Activated naive CD4-positive, alpha-beta T cell treated with anti-CD3 and anti-CD28 coated beads, Interleukin-2, amount 50 U/mL, for 16 hours (primary cell): ENCODE results near the gene DOCK1.
"Not testable (repeated sequence)": the region's sequence is repeated elsewhere in the genome, so short reads cannot be mapped to it uniquely, and the experiment has no call there.

Source experiments
- DNase-seq: peaks from one replicate; pipeline ENCODE4 v3.0.0-alpha.2; 2020

Gene DOCK1

GRCh38 chr10:126903656-126904360, 1.4 kb upstream of the DOCK1 start:
- no peak for DNase-seq

- DNase-seq, result no peak
Observed at GRCh38 chr10:126904516-126904817, 761 bp upstream of the DOCK1 start.

GRCh38 chr10:126905776-126906703, 812 bp downstream of the DOCK1 start:
- DNase-seq, result no peak

GRCh38 chr10:126906704-126907422, 1.6 kb downstream of the DOCK1 start:
- no peak for DNase-seq

- DNase-seq, result no peak
Observed at GRCh38 chr10:126907423-126907970, 2.3 kb downstream of the DOCK1 start.

GRCh38 chr10:126908225-126908624, 3.0 kb downstream of the DOCK1 start:
- DNase-seq, result no peak

- DNase-seq, result no peak
Observed at GRCh38 chr10:126908729-126909128, 3.5 kb downstream of the DOCK1 start.

- DNase-seq, result no peak
Observed at GRCh38 chr10:126909147-126909546, 3.9 kb downstream of the DOCK1 start.

- DNase-seq, result no peak
Observed at GRCh38 chr10:126910196-126910595, 5.0 kb downstream of the DOCK1 start.

- no peak for DNase-seq
Observed at GRCh38 chr10:126910798-126911197, 5.6 kb downstream of the DOCK1 start.

- DNase-seq, result no peak
Observed at GRCh38 chr10:126911301-126911700, 6.1 kb downstream of the DOCK1 start.

GRCh38 chr10:126913316-126913715, 8.1 kb downstream of the DOCK1 start:
- no peak for DNase-seq

GRCh38 chr10:126914561-126914960, 9.3 kb downstream of the DOCK1 start:
- DNase-seq, result no peak

- not testable (repeated sequence) for DNase-seq
Observed at GRCh38 chr10:126916952-126917351, 11.7 kb downstream of the DOCK1 start.

GRCh38 chr10:126917375-126917774, 12.1 kb downstream of the DOCK1 start:
- no peak for DNase-seq

- no peak for DNase-seq
Observed at GRCh38 chr10:126917975-126918908, 13.0 kb downstream of the DOCK1 start.

GRCh38 chr10:126919426-126919825, 14.2 kb downstream of the DOCK1 start:
- no peak for DNase-seq

- no peak for DNase-seq
Observed at GRCh38 chr10:126921162-126921561, 15.9 kb downstream of the DOCK1 start.

- no peak for DNase-seq
Observed at GRCh38 chr10:126921974-126922525, 16.8 kb downstream of the DOCK1 start.

GRCh38 chr10:126924180-126924914, 19.1 kb downstream of the DOCK1 start:
- no peak for DNase-seq

GRCh38 chr10:126924915-126925300, 19.7 kb downstream of the DOCK1 start:
- no peak for DNase-seq
